Peyer's patch (tissue), 4 donors: ENCODE data around the gene PKMYT1.

Source experiments
- POLR2A ChIP-seq, 2 donors: fragments of 450-650 bp; IDR thresholded peaks; one replicate each; pipeline ENCODE4 v1.5.1; 2017; ENCODE audit warnings: antibody characterized with exemption in 2 of 2, mild to moderate bottlenecking in 2 of 2, moderate library complexity in 2 of 2
- TF ChIP-seq, protein P1 (sequence below), 6 experiments: fragments of 450-650 bp in 4 of 6; fragments of 200-600 bp in 2 of 6; sonication (generic) in 1 of 6; IDR thresholded peaks; one replicate each; pipeline ENCODE4 v1.5.1; 2017 to 2019; ENCODE audit warnings: antibody characterized with exemption in 6 of 6, mild to moderate bottlenecking in 3 of 6, moderate library complexity in 1 of 6

DNA sequence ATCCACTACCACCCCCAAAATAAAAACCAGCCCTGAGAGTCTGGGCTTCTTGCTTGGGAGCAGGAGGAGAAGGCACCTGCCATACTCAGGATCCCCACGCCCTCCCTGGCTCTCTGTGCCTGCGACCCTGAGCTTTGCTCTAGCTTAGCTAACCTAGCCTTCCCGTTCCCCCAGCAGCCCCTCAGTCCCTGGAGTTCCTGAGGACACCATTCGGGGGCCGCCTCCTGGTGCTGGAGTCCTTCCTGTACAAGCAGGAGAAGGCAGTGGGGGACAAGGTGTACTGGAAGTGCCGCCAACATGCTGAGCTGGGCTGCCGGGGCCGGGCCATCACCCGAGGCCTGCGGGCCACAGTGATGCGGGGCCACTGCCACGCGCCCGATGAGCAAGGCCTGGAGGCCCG is 50.0 kb downstream of the PKMYT1 start:
- TF ChIP-seq, protein P1, sequence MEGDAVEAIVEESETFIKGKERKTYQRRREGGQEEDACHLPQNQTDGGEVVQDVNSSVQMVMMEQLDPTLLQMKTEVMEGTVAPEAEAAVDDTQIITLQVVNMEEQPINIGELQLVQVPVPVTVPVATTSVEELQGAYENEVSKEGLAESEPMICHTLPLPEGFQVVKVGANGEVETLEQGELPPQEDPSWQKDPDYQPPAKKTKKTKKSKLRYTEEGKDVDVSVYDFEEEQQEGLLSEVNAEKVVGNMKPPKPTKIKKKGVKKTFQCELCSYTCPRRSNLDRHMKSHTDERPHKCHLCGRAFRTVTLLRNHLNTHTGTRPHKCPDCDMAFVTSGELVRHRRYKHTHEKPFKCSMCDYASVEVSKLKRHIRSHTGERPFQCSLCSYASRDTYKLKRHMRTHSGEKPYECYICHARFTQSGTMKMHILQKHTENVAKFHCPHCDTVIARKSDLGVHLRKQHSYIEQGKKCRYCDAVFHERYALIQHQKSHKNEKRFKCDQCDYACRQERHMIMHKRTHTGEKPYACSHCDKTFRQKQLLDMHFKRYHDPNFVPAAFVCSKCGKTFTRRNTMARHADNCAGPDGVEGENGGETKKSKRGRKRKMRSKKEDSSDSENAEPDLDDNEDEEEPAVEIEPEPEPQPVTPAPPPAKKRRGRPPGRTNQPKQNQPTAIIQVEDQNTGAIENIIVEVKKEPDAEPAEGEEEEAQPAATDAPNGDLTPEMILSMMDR (IDR thresholded peaks at IDR 0.05): no peak
- no peak for TF ChIP-seq POLR2A (IDR thresholded peaks at IDR 0.05)
